GM23248 (cell line): ENCODE data around the gene PCDHB8.
"Not testable (repeated sequence)": the region's sequence is repeated elsewhere in the genome, so short reads cannot be mapped to it uniquely, and the experiment has no call there.

Experiments used
- EZH2 ChIP-seq: fragments of 200-600 bp; sonication (generic); IDR thresholded peaks from 2 replicates; pipeline ENCODE4 v1.6.1; 2018; ENCODE audit warnings: antibody characterized with exemption, mild to moderate bottlenecking; ENCODE audit not compliant: insufficient read depth, poor library complexity, severe bottlenecking
- EZH2phosphoT487 ChIP-seq: fragments of 200-600 bp; sonication (generic); IDR thresholded peaks from 2 replicates; pipeline ENCODE4 v1.6.1; 2018; ENCODE audit warnings: antibody characterized with exemption, moderate library complexity, mild to moderate bottlenecking, low read depth; ENCODE audit not compliant: insufficient read depth

GRCh38 chr5:141137346-141137745 lies 40.2 kb upstream of the PCDHB8 start:
- TF ChIP-seq EZH2, EZH2phosphoT487: not testable (repeated sequence)
